Measurements from ENCODE around the gene PLAAT5.

The PLAAT5 gene

DNA sequence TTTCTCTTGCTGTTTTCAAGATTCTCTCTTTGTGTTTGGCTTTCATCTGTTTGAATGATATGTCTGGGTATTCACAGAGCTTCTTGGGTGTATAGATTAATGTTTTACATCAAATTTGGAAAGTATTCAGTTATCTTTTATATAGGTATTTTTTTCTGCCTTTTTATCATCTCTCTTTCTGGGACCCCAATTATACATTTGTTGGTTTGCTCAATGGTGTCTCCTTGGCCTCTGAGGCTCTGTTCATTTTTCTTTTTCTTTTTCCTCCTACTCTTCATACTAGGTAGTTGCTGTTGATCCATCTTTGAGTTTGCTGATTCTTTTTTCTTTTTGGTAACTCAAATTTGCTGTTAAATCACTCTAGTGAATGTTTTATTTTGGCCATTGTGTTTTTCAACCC, 14.3 kb downstream of the PLAAT5 start:
- no peak for TF ChIP-seq ZFX (IDR thresholded peaks at IDR 0.05; ENCODE audit: borderline replicate concordance)
- TF ChIP-seq, protein P1, sequence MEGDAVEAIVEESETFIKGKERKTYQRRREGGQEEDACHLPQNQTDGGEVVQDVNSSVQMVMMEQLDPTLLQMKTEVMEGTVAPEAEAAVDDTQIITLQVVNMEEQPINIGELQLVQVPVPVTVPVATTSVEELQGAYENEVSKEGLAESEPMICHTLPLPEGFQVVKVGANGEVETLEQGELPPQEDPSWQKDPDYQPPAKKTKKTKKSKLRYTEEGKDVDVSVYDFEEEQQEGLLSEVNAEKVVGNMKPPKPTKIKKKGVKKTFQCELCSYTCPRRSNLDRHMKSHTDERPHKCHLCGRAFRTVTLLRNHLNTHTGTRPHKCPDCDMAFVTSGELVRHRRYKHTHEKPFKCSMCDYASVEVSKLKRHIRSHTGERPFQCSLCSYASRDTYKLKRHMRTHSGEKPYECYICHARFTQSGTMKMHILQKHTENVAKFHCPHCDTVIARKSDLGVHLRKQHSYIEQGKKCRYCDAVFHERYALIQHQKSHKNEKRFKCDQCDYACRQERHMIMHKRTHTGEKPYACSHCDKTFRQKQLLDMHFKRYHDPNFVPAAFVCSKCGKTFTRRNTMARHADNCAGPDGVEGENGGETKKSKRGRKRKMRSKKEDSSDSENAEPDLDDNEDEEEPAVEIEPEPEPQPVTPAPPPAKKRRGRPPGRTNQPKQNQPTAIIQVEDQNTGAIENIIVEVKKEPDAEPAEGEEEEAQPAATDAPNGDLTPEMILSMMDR (IDR thresholded peaks at IDR 0.05): no peak
- H3K27ac ChIP-seq: no peak overlapping the region

GRCh38 chr11:63472372-63472771, 18.6 kb downstream of the PLAAT5 start:
- TF ChIP-seq ZFX (IDR thresholded peaks at IDR 0.05; ENCODE audit: borderline replicate concordance): no peak
- TF ChIP-seq, protein P1 (IDR thresholded peaks at IDR 0.05): no peak
- H3K27ac ChIP-seq: no peak overlapping the region

DNA sequence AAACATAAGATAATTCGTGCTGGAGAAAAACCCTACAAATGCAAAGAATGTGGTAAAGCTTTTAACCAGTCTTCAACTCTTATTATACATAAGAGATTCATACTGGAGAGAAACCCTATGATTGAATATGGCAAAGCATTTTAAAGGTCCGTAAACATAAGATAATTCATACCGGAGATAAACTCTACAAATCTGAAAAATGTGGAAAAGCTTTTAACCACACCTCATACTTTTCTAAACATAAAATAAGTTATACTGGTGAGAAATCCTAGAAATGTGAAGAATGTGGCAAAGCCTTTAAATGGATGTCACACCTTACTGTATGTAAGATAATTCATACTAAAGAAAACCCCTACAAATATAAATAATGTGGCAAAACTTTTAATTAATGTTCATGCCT, 20.7 kb downstream of the PLAAT5 start:
- no peak overlapping the region for H3K27ac ChIP-seq
- TF ChIP-seq ZFX (IDR thresholded peaks at IDR 0.05; ENCODE audit: borderline replicate concordance): no peak
- TF ChIP-seq, protein P1 (IDR thresholded peaks at IDR 0.05): no peak

GRCh38 chr11:63462137-63462536, 28.8 kb downstream of the PLAAT5 start:
- no peak overlapping the region for H3K27ac ChIP-seq

DNA sequence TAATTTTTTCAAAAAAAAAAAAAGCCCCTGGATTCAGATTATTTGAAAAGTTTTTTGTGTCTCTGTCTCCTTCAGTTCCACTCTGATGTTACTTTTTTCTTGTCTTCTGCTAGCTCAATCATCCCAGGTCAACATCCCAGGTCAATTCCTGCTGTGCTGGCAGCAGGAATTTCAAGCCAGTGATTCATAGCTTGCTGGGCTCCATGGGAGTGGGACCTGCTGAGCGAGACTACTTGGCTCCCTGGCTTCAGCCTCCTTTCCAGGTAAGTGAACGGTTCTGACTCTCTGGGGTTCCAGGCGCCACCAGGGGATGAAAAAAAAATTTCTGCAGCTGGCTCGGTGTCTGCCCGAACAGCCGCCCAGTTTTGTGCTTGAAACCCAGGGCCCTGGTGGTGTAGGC, 31.4 kb downstream of the PLAAT5 start:
- no peak overlapping the region for H3K27ac ChIP-seq
- TF ChIP-seq, protein P1 (IDR thresholded peaks at IDR 0.05): no peak
- no peak for TF ChIP-seq ZFX (IDR thresholded peaks at IDR 0.05; ENCODE audit: borderline replicate concordance)

More at GRCh38 chr11:63462137-63462536, 28.8 kb downstream of the PLAAT5 start:
- TF ChIP-seq, protein P1 (IDR thresholded peaks at IDR 0.05): no peak
- TF ChIP-seq ZFX (IDR thresholded peaks at IDR 0.05; ENCODE audit: borderline replicate concordance): no peak

GRCh38 chr11:63448646-63449045, 42.3 kb downstream of the PLAAT5 start:
- H3K27ac ChIP-seq: no peak overlapping the region
- no peak for TF ChIP-seq ZFX (IDR thresholded peaks at IDR 0.05; ENCODE audit: borderline replicate concordance)
- TF ChIP-seq, protein P1 (IDR thresholded peaks at IDR 0.05): no peak

GRCh38 chr11:63445720-63446119, 45.2 kb downstream of the PLAAT5 start:
- no peak overlapping the region for H3K27ac ChIP-seq
- TF ChIP-seq, protein P1 (IDR thresholded peaks at IDR 0.05): no peak
- TF ChIP-seq ZFX (IDR thresholded peaks at IDR 0.05; ENCODE audit: borderline replicate concordance): no peak

Measured in 22Rv1 (cell line).